Measurements from ENCODE around the gene BCAS3.
"Not testable (repeated sequence)": the region's sequence is repeated elsewhere in the genome, so short reads cannot be mapped to it uniquely, and the experiment has no call there.

Gene BCAS3

GRCh38 chr17:60769327-60769726 is 91.7 kb downstream of the BCAS3 start:
- Histone ChIP-seq H3K4ac (ENCODE audit: low read depth, low read length) (no peak overlapping the region), H3K4me1 (ENCODE audit: control insufficient read depth in 1 of 2, insufficient read depth in 2 of 2, low read length in 2 of 2) (no peaks in the 10 kb centered on the region), H3K79me1 (ENCODE audit: low read length) (no peaks in the 10 kb centered on the region), H3K79me2 (ENCODE audit: control insufficient read depth, insufficient read depth, low read length, poor library complexity) (no peaks in the 10 kb centered on the region), H3K18ac (ENCODE audit: low read length) (no peak overlapping the region), H4K91ac (ENCODE audit: low read depth, low read length) (no peak overlapping the region), H2BK5ac (ENCODE audit: low read depth, low read length, poor library complexity) (no peak overlapping the region), H2AK5ac (ENCODE audit: low read length) (no peak overlapping the region), H3K27me3 (ENCODE audit: insufficient read depth, low read length) (no peaks in the 10 kb centered on the region), H3K14ac (ENCODE audit: low read length) (no peak overlapping the region), H3K36me3 (ENCODE audit: control insufficient read depth in 1 of 2, insufficient read depth in 2 of 2, low read length in 2 of 2) (peaks cover 0 to 2% of the 10 kb centered on the region in 2 experiments), H4K8ac (ENCODE audit: low read depth, low read length) (no peak overlapping the region), H3K9ac (ENCODE audit: low read length) (no peak overlapping the region), H3K4me2 (ENCODE audit: low read length) (no peak overlapping the region), H2BK12ac (ENCODE audit: low read length) (no peak overlapping the region), H3K27ac (ENCODE audit: low read depth, low read length) (no peak overlapping the region), H3K4me3 (ENCODE audit: low read depth, low read length) (no peak overlapping the region), H2BK120ac (ENCODE audit: insufficient read depth, low read length, poor library complexity) (no peak overlapping the region), H2AFZ (ENCODE audit: insufficient read depth, low read length, poor library complexity) (no peak overlapping the region), H3K9me3 (ENCODE audit: insufficient read depth, low read depth, low read length) (peaks cover 5% of the 10 kb centered on the region), H4K12ac (ENCODE audit: low read depth, low read length) (no peak overlapping the region), H3K23ac (ENCODE audit: low read length) (no peak overlapping the region)
- WGBS (ENCODE audit: extremely low coverage, insufficient coverage, insufficient read length), result no CpG with 5 or more reads among the region's 3 CpGs
- DNase-seq, result no peak

GRCh38 chr17:60770946-60771422 is 93.3 kb downstream of the BCAS3 start:
- Histone ChIP-seq H4K8ac (ENCODE audit: low read depth, low read length) (no peak overlapping the region), H3K9me3 (ENCODE audit: insufficient read depth, low read depth, low read length) (peaks cover 5% of the 10 kb centered on the region), H3K79me2 (ENCODE audit: control insufficient read depth, insufficient read depth, low read length, poor library complexity) (no peaks in the 10 kb centered on the region), H3K27ac (ENCODE audit: low read depth, low read length) (no peak overlapping the region), H4K91ac (ENCODE audit: low read depth, low read length) (no peak overlapping the region), H2AK5ac (ENCODE audit: low read length) (no peak overlapping the region), H3K27me3 (ENCODE audit: insufficient read depth, low read length) (no peaks in the 10 kb centered on the region), H3K79me1 (ENCODE audit: low read length) (no peaks in the 10 kb centered on the region), H3K23ac (ENCODE audit: low read length) (no peak overlapping the region), H2AFZ (ENCODE audit: insufficient read depth, low read length, poor library complexity) (no peak overlapping the region), H3K4me1 (ENCODE audit: control insufficient read depth in 1 of 2, insufficient read depth in 2 of 2, low read length in 2 of 2) (no peaks in the 10 kb centered on the region), H3K4me3 (ENCODE audit: low read depth, low read length) (no peak overlapping the region), H3K14ac (ENCODE audit: low read length) (no peak overlapping the region), H3K9ac (ENCODE audit: low read length) (no peak overlapping the region), H2BK12ac (ENCODE audit: low read length) (no peak overlapping the region), H3K4ac (ENCODE audit: low read depth, low read length) (no peak overlapping the region), H3K18ac (ENCODE audit: low read length) (no peak overlapping the region), H2BK120ac (ENCODE audit: insufficient read depth, low read length, poor library complexity) (no peak overlapping the region), H4K12ac (ENCODE audit: low read depth, low read length) (no peak overlapping the region), H3K4me2 (ENCODE audit: low read length) (no peak overlapping the region), H2BK5ac (ENCODE audit: low read depth, low read length, poor library complexity) (no peak overlapping the region), H3K36me3 (ENCODE audit: control insufficient read depth in 1 of 2, insufficient read depth in 2 of 2, low read length in 2 of 2) (peaks cover 0 to 2% of the 10 kb centered on the region in 2 experiments)
- no peak for DNase-seq
- no CpG with 5 or more reads among the region's 8 CpGs for WGBS (ENCODE audit: extremely low coverage, insufficient coverage, insufficient read length)

- no CpG with 5 or more reads among the region's 5 CpGs for WGBS (ENCODE audit: extremely low coverage, insufficient coverage, insufficient read length)
Observed at GRCh38 chr17:60771621-60772020, 94.0 kb downstream of the BCAS3 start.

GRCh38 chr17:60773552-60773951 is 95.9 kb downstream of the BCAS3 start:
- Histone ChIP-seq H3K4me3 (ENCODE audit: low read depth, low read length) (no peak overlapping the region), H4K12ac (ENCODE audit: low read depth, low read length) (no peak overlapping the region), H3K79me2 (ENCODE audit: control insufficient read depth, insufficient read depth, low read length, poor library complexity) (no peaks in the 10 kb centered on the region), H3K18ac (ENCODE audit: low read length) (no peak overlapping the region), H3K23ac (ENCODE audit: low read length) (no peak overlapping the region), H3K4me2 (ENCODE audit: low read length) (no peak overlapping the region), H3K27me3 (ENCODE audit: insufficient read depth, low read length) (no peaks in the 10 kb centered on the region), H3K4ac (ENCODE audit: low read depth, low read length) (no peak overlapping the region), H2BK5ac (ENCODE audit: low read depth, low read length, poor library complexity) (no peak overlapping the region), H3K14ac (ENCODE audit: low read length) (no peak overlapping the region), H2AK5ac (ENCODE audit: low read length) (no peak overlapping the region), H2BK120ac (ENCODE audit: insufficient read depth, low read length, poor library complexity) (no peak overlapping the region), H3K4me1 (ENCODE audit: control insufficient read depth in 1 of 2, insufficient read depth in 2 of 2, low read length in 2 of 2) (no peaks in the 10 kb centered on the region), H3K27ac (ENCODE audit: low read depth, low read length) (no peak overlapping the region), H3K79me1 (ENCODE audit: low read length) (no peaks in the 10 kb centered on the region), H3K36me3 (ENCODE audit: control insufficient read depth in 1 of 2, insufficient read depth in 2 of 2, low read length in 2 of 2) (no peaks in the 10 kb centered on the region), H4K8ac (ENCODE audit: low read depth, low read length) (no peak overlapping the region), H4K91ac (ENCODE audit: low read depth, low read length) (no peak overlapping the region), H3K9ac (ENCODE audit: low read length) (no peak overlapping the region), H2BK12ac (ENCODE audit: low read length) (no peak overlapping the region), H2AFZ (ENCODE audit: insufficient read depth, low read length, poor library complexity) (no peak overlapping the region), H3K9me3 (ENCODE audit: insufficient read depth, low read depth, low read length) (peaks cover 3% of the 10 kb centered on the region)
- no peak for DNase-seq
- WGBS (ENCODE audit: extremely low coverage, insufficient coverage, insufficient read length), result no CpG with 5 or more reads among the region's 7 CpGs

More at GRCh38 chr17:60771621-60772020, 94.0 kb downstream of the BCAS3 start:
- not testable (repeated sequence) for H3K79me1 ChIP-seq (ENCODE audit: low read length); H2AK5ac ChIP-seq (ENCODE audit: low read length); H3K79me2 ChIP-seq (ENCODE audit: control insufficient read depth, insufficient read depth, low read length, poor library complexity); H2BK120ac ChIP-seq (ENCODE audit: insufficient read depth, low read length, poor library complexity); H3K4ac ChIP-seq (ENCODE audit: low read depth, low read length); H2AFZ ChIP-seq (ENCODE audit: insufficient read depth, low read length, poor library complexity); H2BK5ac ChIP-seq (ENCODE audit: low read depth, low read length, poor library complexity); H3K9me3 ChIP-seq (ENCODE audit: insufficient read depth, low read depth, low read length); H3K4me1 ChIP-seq (ENCODE audit: control insufficient read depth in 1 of 2, insufficient read depth in 2 of 2, low read length in 2 of 2); H2BK12ac ChIP-seq (ENCODE audit: low read length); H4K91ac ChIP-seq (ENCODE audit: low read depth, low read length); H3K23ac ChIP-seq (ENCODE audit: low read length); H3K4me2 ChIP-seq (ENCODE audit: low read length); H3K9ac ChIP-seq (ENCODE audit: low read length); H3K4me3 ChIP-seq (ENCODE audit: low read depth, low read length); H3K14ac ChIP-seq (ENCODE audit: low read length); H3K36me3 ChIP-seq (ENCODE audit: control insufficient read depth in 1 of 2, insufficient read depth in 2 of 2, low read length in 2 of 2); H4K8ac ChIP-seq (ENCODE audit: low read depth, low read length); DNase-seq; H3K18ac ChIP-seq (ENCODE audit: low read length); H3K27ac ChIP-seq (ENCODE audit: low read depth, low read length); H3K27me3 ChIP-seq (ENCODE audit: insufficient read depth, low read length); H4K12ac ChIP-seq (ENCODE audit: low read depth, low read length)
